ENCODE measurements around the gene LDB2. TPM values are rescaled to one million over a fixed set of nuclear protein-coding genes. Genes with fewer than 3 reads are reported as not detected.
A peak's percentile ranks its signal among the peaks of the same experiment; 100 is the strongest.
"Not testable (repeated sequence)": the region's sequence is repeated elsewhere in the genome, so short reads cannot be mapped to it uniquely, and the experiment has no call there.

LDB2 gene
- total RNA-seq, 1 experiment from 2014 or later, result 0.74 TPM

GRCh38 chr4:16597443-16597842, 301.0 kb downstream of the LDB2 start:
- no peak for DNase-seq (ENCODE audit: low read depth)

- no peak for DNase-seq (ENCODE audit: low read depth)
Measured at GRCh38 chr4:16596267-16596666, 302.2 kb downstream of the LDB2 start.

GRCh38 chr4:16594128-16594527, 304.3 kb downstream of the LDB2 start:
- DNase-seq (ENCODE audit: low read depth), result no peak

GRCh38 chr4:16593386-16593785, 305.1 kb downstream of the LDB2 start:
- no peak for DNase-seq (ENCODE audit: low read depth)

GRCh38 chr4:16591272-16591826, 307.1 kb downstream of the LDB2 start:
- no peak for DNase-seq (ENCODE audit: low read depth)

GRCh38 chr4:16590797-16591196, 307.6 kb downstream of the LDB2 start:
- no peak for DNase-seq (ENCODE audit: low read depth)

GRCh38 chr4:16588651-16589050, 309.8 kb downstream of the LDB2 start:
- peak; percentile 38 for DNase-seq (ENCODE audit: low read depth)

- no peak for DNase-seq (ENCODE audit: low read depth)
Measured at GRCh38 chr4:16588149-16588548, 310.3 kb downstream of the LDB2 start.

- DNase-seq (ENCODE audit: low read depth), result no peak
Measured at GRCh38 chr4:16585053-16585452, 313.4 kb downstream of the LDB2 start.

- DNase-seq (ENCODE audit: low read depth), result peak; percentile 73
Measured at GRCh38 chr4:16583764-16584163, 314.7 kb downstream of the LDB2 start.

- DNase-seq (ENCODE audit: low read depth), result peak; percentile 68
Measured at GRCh38 chr4:16582526-16582925, 315.9 kb downstream of the LDB2 start.

- DNase-seq (ENCODE audit: low read depth), result no peak
Measured at GRCh38 chr4:16582036-16582435, 316.4 kb downstream of the LDB2 start.

- DNase-seq (ENCODE audit: low read depth), result no peak
Measured at GRCh38 chr4:16581117-16581516, 317.3 kb downstream of the LDB2 start.

GRCh38 chr4:16580514-16580913, 317.9 kb downstream of the LDB2 start:
- no peak for DNase-seq (ENCODE audit: low read depth)

- peak; percentile 52 for DNase-seq (ENCODE audit: low read depth)
Measured at GRCh38 chr4:16579866-16580265, 318.6 kb downstream of the LDB2 start.

- DNase-seq (ENCODE audit: low read depth), result no peak
Measured at GRCh38 chr4:16577177-16577576, 321.3 kb downstream of the LDB2 start.

GRCh38 chr4:16574981-16575380, 323.5 kb downstream of the LDB2 start:
- DNase-seq (ENCODE audit: low read depth), result no peak

- peak; percentile 70 for DNase-seq (ENCODE audit: low read depth)
Measured at GRCh38 chr4:16573739-16574138, 324.7 kb downstream of the LDB2 start.

- DNase-seq (ENCODE audit: low read depth), result peak; percentile 38
Measured at GRCh38 chr4:16573206-16573605, 325.2 kb downstream of the LDB2 start.

- no peak for DNase-seq (ENCODE audit: low read depth)
Measured at GRCh38 chr4:16572631-16573030, 325.8 kb downstream of the LDB2 start.

GRCh38 chr4:16572161-16572560, 326.3 kb downstream of the LDB2 start:
- DNase-seq (ENCODE audit: low read depth), result no peak

- no peak for DNase-seq (ENCODE audit: low read depth)
Measured at GRCh38 chr4:16569790-16570189, 328.7 kb downstream of the LDB2 start.

GRCh38 chr4:16557316-16557715, 341.1 kb downstream of the LDB2 start:
- not testable (repeated sequence) for DNase-seq (ENCODE audit: low read depth)

GRCh38 chr4:16555156-16555555, 343.3 kb downstream of the LDB2 start:
- DNase-seq (ENCODE audit: low read depth), result no peak

Measured in Daoy (cell line).